GM12892 (cell line): ENCODE measurements around the gene HPS6.

ENCODE experiments used
- POLR2A ChIP-seq: IDR thresholded peaks from 2 replicates; pipeline ENCODE4 v1.6.1; 2011; ENCODE audit warnings: low read depth, low read length, control low read depth
- POLR2AphosphoS5 ChIP-seq: IDR thresholded peaks from 2 replicates; pipeline ENCODE4 v1.6.1; 2011; ENCODE audit warnings: low read depth, low read length, control low read depth
- TAF1 ChIP-seq: IDR thresholded peaks from 2 replicates; pipeline ENCODE4 v1.6.1; 2011; ENCODE audit warnings: low read depth, mild to moderate bottlenecking, control low read depth, low read length, borderline replicate concordance

GRCh38 chr10:102085336-102085735 lies 20.2 kb downstream of the HPS6 start:
- TF ChIP-seq TAF1: no peak
- TF ChIP-seq POLR2AphosphoS5: no peak
- no peak for TF ChIP-seq POLR2A
